Right lobe of liver (tissue), 6 donors: ENCODE data around the gene RPS6KL1. TPM values are rescaled to one million over a fixed set of nuclear protein-coding genes. Genes with fewer than 3 reads are reported as not detected.

Source experiments
- ATAC-seq, 4 donors: fragments of 200-7000 bp; cut with Tn5 transposase; one replicate each; pipeline ENCODE4 v1.9.1; 2020; ENCODE audit warnings: mild to moderate bottlenecking in 4 of 4, moderate library complexity in 4 of 4
- DNase-seq, 3 donors: peaks; one replicate each; pipeline ENCODE4 v3.0.0-alpha.2; 2020
- H3K27ac ChIP-seq, 3 donors: fragments of 200-600 bp; one replicate each; pipeline ENCODE4 v1.8.0; 2022
- H3K27me3 ChIP-seq, 2 donors: fragments of 200-600 bp; one replicate each; pipeline ENCODE4 v1.8.0; 2022
- H3K36me3 ChIP-seq, 4 donors: fragments of 200-600 bp; sonication (generic) in 1 of 4; one replicate each; pipeline versions ENCODE4 v1.5.1 to v1.8.0; 2017 to 2022; ENCODE audit warnings: control low read depth in 1 of 4
- H3K4me1 ChIP-seq, 4 donors: fragments of 200-600 bp; sonication (generic) in 1 of 4; one replicate each; pipeline versions ENCODE4 v1.5.1 to v1.8.0; 2017 to 2022; ENCODE audit warnings: control low read depth in 1 of 4
- H3K4me3 ChIP-seq, 3 donors: fragments of 200-600 bp; one replicate each; pipeline ENCODE4 v1.8.0; 2022
- H3K9me3 ChIP-seq, 4 donors: fragments of 200-600 bp; sonication (generic) in 1 of 4; one replicate each; pipeline versions ENCODE4 v1.5.1 to v1.8.0; 2017 to 2022; ENCODE audit warnings: control low read depth in 1 of 4
- CTCF ChIP-seq, 4 donors: fragments of 200-600 bp in 3 of 4; fragments of 450-650 bp in 1 of 4; IDR thresholded peaks; one replicate each; pipeline versions ENCODE4 v1.5.1 to v1.8.0; 2016 to 2022; ENCODE audit warnings: antibody characterized with exemption in 4 of 4, mild to moderate bottlenecking in 2 of 4
- POLR2A ChIP-seq: fragments of 450-650 bp; IDR thresholded peaks from one replicate; pipeline ENCODE4 v1.6.1; 2017; ENCODE audit warnings: antibody characterized with exemption, mild to moderate bottlenecking
- WGBS: methylation state at CpG from one replicate; pipeline ENCODE4 v1.1.6; 2018; ENCODE audit warnings: low coverage, low lambda C conversion rate; ENCODE audit not compliant: insufficient coverage; ENCODE audit errors: missing lambda C conversion rate; 5-methylcytosine and 5-hydroxymethylcytosine counted together
- intact Hi-C, 2 donors: fragments of 100-400 bp; cut with DNase I; formaldehyde crosslinking; loops; one replicate each; pipeline versions ENCODE4 v1.11.2 to v1.14.1; 2022
- total RNA-seq, 6 experiments: library from RNA; depleted of rRNA in 2 of 6; stranded (reverse); fragments of >200 nt in 2 of 6; fragmentation: NEBNext Ultra II Directional in 3 of 6; extraction: Animal tissue kit (Norgen Biotek cat#: 25700) in 3 of 6; gene quantifications; one replicate each; pipeline versions ENCODE4 v1.1.0 to v1.2.4, GENCODE V29; 2016 to 2023
- donor health status: DM: no; HTN: yes; CAD: no.
- donor health status: DM: no; HTN: no; CAD: no.
- donor health status: DM: no; HTN: no; CAD: no.
- donor health status: DM: no; HTN: yes; CAD: no.
- donor health status: DM: no; HTN: yes; CAD: no.

RPS6KL1 gene
- total RNA-seq, 6 experiments from 2014 or later = 3.9 to 7.9 (median 4.9) TPM

DNA sequence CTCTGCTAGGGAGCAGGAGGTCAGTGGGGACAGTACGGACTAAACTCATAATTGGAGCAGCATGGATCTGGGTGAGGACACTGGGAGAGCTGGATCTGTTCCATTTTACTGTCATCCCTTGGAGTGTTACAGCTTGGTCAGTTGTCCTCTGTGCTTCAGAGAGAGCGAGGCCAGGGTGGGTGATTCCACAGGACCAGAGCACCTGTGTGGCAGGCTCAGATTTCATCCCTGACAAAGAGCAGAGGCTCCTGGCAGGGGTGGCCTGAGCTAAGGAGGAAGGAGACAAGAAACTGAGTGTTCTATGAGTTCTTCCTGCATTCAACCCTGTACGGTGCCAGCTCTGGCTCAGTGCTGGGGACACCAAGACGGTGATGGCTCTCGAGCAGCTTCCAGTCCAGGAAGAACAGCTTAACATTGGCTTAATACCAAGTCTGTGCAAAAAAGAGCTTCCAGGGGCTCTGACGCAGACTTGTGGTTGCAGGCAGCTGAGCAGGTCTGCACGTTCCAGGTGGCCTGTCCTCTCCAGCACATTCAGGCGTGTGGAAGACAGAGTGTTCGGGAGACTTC lies 40.7 kb upstream of the RPS6KL1 start:
- no peak overlapping the region for H3K4me3 ChIP-seq
- H3K36me3 ChIP-seq = no peaks in the 10 kb centered on the region
- WGBS = 44% methylated on average over 6 of the region's 9 CpGs
- no peak overlapping the region for H3K27ac ChIP-seq
- no peaks in the 10 kb centered on the region for H3K9me3 ChIP-seq
- peak in 2 of 4 donors; percentile 11 to 16 for ATAC-seq
- DNase-seq = no peak
- no peaks in the 10 kb centered on the region for H3K27me3 ChIP-seq
- H3K4me1 ChIP-seq = no peaks in the 10 kb centered on the region
- no peak for TF ChIP-seq POLR2A
- no peak for TF ChIP-seq CTCF (IDR thresholded peaks at IDR 0.05)
- intact Hi-C loops = no loop called here

- DNase-seq = no peak
- Histone ChIP-seq H3K36me3 (no peaks in the 10 kb centered on the region), H3K4me3 (no peak overlapping the region), H3K9me3 (no peaks in the 10 kb centered on the region), H3K4me1 (no peaks in the 10 kb centered on the region), H3K27me3 (no peaks in the 10 kb centered on the region), H3K27ac (no peak overlapping the region)
- TF ChIP-seq CTCF (IDR thresholded peaks at IDR 0.05) (no peak), POLR2A (no peak)
- 40% methylated on average over 3 of the region's 12 CpGs for WGBS
- ATAC-seq = peak in 1 of 4 donors; percentile 7
- intact Hi-C loops = no loop called here
These were observed 40.2 kb upstream of the RPS6KL1 start for GRCh38 chr14:74963178-74963704.

DNA sequence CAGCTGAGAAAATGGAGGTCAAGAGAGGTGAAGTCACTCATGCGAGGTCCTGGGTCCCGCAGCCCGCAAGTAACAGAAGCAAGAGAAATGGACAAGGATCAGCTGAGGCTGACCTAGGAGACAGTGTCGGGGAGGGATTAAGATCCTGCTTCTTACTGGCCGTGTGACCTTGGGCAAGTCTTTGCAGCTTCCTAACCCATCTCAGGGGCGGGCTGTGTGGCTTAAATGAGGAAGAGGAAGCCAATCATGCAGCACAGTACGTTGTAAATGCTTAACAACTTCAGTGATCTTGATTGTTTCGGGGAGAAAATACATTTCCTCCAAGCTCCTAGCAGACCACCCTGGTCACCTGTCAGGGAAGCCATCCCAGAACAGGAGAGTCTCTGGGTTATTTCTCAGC lies 39.4 kb upstream of the RPS6KL1 start:
- H3K27me3 ChIP-seq = no peaks in the 10 kb centered on the region
- intact Hi-C loops = no loop called here
- no peaks in the 10 kb centered on the region for H3K9me3 ChIP-seq
- ATAC-seq = peak; percentile 8 to 50 (median 31)
- no peak overlapping the region for H3K27ac ChIP-seq
- no peaks in the 10 kb centered on the region for H3K36me3 ChIP-seq
- H3K4me1 ChIP-seq = no peaks in the 10 kb centered on the region
- DNase-seq = no peak
- TF ChIP-seq CTCF (IDR thresholded peaks at IDR 0.05) (no peak), POLR2A (no peak)
- H3K4me3 ChIP-seq = no peak overlapping the region
- 39% methylated on average over 6 of the region's 8 CpGs for WGBS

DNA sequence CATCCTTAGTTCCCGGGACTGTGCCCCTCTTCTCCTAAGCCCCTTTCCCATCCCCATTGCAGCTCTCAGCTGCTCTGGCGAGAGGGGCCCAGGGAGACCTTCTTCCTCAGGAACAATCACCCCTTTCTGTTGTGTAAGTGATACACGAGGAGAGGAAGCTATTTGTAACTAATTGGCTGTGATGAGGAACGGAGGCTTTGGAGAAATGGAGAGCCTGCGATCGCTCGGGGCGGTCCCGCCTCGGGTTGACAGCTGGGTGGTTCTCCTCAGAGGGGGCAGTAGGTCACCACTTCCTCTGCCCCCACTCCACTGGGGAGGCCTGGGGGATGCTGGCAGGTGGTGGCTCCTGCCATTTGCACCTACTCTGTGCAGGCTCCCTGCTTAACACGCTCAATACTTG lies 39.0 kb upstream of the RPS6KL1 start:
- no peak for TF ChIP-seq POLR2A
- no peak for TF ChIP-seq CTCF (IDR thresholded peaks at IDR 0.05)
- intact Hi-C loops = no loop called here
- WGBS = 62% methylated on average over 9 of the region's 11 CpGs
- H3K27ac ChIP-seq = no peak overlapping the region
- no peaks in the 10 kb centered on the region for H3K36me3 ChIP-seq
- ATAC-seq (no peak), DNase-seq (no peak)
- H3K27me3 ChIP-seq = no peaks in the 10 kb centered on the region
- no peaks in the 10 kb centered on the region for H3K4me1 ChIP-seq
- H3K9me3 ChIP-seq = no peaks in the 10 kb centered on the region
- H3K4me3 ChIP-seq = no peak overlapping the region
